NCI-H1417 treated with DMSO at 0.1 percent for 48 hours (cell line): ENCODE measurements around the gene APOL1.
"Not testable (repeated sequence)": the region's sequence is repeated elsewhere in the genome, so short reads cannot be mapped to it uniquely, and the experiment has no call there.

Source experiments
- DNase-seq: peaks from one replicate; lab custom pipeline; 2025; lab: John Stamatoyannopoulos, UW

Gene APOL1

GRCh38 chr22:36252754-36253522, at the start of gene APOL1:
TSS of gene APOL1 (plus strand) at chr22:36253133. CDS start at chr22:36254956, 1,823 bp downstream.
- no peak for DNase-seq

DNA sequence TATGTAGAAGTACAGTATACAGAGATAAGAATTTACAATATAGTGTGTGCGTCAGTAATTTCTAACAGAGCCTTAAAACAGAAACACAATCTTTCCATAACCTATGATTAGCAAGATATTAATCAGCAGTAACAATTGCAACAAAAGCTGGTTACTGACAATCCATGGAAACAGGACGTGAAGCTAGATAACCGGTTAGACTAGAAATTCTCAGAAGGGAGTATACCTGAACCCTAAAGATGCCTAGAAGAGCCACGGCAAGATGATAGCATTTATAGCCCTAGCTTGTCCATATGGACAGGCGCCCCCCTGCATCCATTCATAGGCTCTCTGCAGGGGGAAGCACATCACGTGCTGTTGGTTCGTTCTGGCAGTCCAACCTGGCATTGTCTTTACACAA, 49.5 kb upstream of the APOL1 start:
- DNase-seq = not testable (repeated sequence)

DNA sequence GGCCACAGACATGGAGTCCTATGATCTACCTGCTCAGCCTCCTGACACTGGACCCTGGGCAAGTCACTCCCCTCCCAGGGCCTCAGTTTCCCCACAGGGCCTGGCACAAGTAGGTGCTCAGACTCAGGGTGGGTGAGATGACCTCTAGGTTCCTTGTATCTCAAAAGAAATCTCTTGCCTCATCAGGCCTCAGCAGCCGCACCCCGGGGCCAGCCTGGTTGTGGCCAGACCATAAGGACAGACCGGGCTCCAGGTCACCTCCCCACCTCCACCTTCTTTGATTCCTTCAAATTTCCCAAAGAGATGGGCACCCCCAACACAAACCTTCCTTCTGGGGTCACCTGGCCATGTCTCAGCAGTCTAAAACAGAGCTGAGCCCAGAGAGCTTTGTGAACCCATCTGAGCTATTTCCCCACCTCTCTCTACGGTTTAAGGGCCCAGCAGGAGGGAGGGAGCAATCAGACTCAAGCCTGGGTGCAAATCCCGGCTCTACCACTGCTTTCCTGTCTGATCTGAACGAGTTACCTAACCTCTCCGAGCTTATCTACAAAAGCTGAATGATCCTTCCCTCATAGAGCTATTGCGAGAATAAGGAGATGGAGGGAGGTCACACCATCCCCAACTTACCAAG, 48.8 kb upstream of the APOL1 start:
- no peak for DNase-seq

DNA sequence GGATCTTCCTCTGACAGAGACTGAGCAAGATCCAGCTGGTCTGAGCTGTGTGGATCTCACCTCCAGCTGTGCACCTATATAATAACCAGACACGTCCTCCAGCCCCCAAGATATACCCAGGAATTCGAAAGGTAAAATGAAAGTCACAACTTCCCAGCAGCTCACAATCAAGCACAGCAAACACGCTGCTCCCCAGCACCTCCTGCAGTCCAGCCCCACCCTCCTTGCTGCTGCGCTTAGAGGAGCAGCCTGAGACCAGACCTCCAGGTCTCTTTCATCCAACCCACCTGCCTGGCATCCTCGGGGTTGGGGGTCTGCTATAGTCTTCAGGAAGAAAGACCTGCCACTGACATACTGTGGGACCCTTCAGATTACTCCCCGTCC, 48.3 kb upstream of the APOL1 start:
- no peak for DNase-seq

- DNase-seq = not testable (repeated sequence)
Observed at GRCh38 chr22:36205573-36205972, 47.4 kb upstream of the APOL1 start.

- no peak for DNase-seq
Observed at GRCh38 chr22:36206255-36206654, 46.7 kb upstream of the APOL1 start.

DNA sequence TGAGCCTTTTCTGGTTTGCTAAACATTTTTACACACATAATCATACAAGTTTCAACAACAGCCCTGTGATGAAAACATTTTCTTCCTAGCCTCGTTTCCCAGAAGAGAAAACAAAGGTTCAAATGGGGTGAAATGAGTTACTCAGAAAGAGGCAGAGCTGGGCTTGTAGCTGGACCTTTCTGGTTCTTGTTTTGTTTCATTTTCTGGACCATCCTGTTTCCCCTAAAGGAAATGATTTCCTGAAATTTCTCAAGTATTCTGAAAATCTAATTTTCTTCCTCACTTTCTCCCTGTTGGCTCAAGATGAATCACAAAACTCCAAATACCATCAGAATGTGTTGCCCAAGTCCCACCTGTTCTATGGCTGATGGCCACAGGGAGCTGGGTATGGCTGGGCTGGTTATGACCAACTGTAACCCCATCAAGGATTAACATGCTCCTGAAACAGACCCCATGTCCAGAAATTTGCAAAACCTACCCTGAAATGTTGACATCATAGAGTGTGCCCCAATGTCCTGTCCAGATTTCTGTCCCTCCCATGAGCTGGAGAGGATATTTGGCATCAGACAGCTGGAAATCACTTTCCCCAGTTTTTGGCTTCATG, 44.7 kb upstream of the APOL1 start:
- DNase-seq = no peak

DNA sequence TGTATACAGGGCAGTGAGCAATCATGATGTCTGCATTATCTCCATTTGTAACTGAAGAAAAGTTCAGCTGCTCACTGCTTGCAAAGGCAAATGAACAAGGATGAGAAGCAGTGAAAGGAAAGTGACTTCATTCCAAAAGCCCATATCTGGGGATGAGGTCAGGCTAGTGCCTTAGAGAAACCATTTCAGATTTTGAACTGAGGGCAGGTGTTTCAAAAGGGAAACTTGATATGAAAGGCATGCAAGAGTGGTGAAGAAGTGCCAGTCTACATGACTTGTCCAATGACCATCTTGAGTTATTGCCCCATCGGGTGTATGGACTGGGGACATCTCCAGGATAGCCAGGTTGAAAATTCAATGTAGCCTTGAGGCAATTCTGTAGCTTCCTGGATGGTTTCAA, 44.0 kb upstream of the APOL1 start:
- no peak for DNase-seq

DNA sequence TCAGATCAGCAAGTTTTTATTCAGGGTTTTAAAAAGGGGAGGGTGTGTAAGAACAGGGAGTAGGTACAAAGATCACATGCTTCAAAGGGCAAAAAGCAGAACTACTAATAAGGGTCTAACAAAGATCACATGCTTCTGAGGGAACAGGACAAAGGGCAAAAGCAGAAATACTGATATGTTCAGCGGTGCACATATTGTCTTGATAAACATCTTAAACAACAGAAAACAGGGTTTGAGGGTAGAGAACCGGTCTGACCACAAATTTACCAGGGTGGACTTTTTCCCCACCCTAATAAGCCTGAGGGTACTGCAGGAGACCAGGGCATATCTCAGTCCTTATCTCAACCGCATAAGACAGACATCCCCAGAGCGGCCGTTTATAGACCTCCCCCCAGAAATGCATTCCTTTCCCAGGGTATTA, 43.4 kb upstream of the APOL1 start:
- DNase-seq = not testable (repeated sequence)

- DNase-seq = no peak
Observed at GRCh38 chr22:36210224-36210623, 42.7 kb upstream of the APOL1 start.

GRCh38 chr22:36211237-36211861, 41.6 kb upstream of the APOL1 start:
- DNase-seq = no peak

GRCh38 chr22:36212901-36213300, 40.0 kb upstream of the APOL1 start:
- no peak for DNase-seq

GRCh38 chr22:36213586-36213985, 39.3 kb upstream of the APOL1 start:
- no peak for DNase-seq

GRCh38 chr22:36215981-36216380, 37.0 kb upstream of the APOL1 start:
- no peak for DNase-seq

DNA sequence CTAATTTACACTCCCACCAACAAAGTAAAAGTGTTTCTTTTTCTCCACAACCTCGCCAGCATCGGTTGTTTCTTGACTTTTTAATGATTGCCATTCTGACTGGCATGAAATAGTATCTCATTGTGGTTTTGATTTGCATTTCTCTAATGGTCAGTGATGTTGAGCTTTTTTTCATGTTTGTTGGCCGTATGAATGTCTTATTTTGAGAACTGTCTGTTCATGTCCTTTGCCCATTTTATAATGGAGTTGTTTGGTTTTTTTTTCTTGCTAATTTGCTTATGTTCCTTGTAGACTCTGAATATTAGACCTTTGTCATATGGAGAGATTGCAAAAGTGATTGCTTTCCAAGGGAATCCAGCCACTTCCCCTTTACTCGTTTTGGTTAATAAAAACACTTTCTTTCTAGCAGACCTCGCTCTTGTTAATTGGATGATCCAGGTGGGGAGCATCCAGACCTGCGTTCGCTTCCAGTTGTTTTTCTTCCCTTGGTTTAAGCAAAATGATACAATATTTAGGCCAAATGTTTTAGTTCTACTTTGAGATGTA, 34.2 kb upstream of the APOL1 start:
- no peak for DNase-seq

DNA sequence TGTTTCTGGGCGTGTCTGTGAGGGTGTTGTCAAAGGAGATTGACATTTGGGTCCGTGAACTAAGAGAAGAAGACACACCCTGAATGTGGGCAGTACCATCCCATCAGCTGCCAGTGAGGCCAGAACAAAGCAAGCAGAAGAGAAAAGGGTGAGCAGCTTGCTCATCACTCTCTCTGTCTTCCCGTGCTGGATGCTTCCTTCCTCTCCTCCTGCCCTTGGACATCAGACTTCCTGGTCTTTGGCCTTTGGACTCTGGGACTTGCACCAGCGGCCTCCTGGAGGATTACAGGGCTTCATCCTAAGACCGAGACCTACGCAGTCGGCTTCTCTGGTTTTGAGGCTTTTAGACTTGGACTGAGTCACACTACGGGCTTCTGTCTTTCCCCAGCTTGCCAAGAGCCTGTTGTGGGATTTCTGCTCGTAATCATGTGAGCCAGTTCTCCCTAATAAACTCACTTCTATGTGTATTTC, 32.4 kb upstream of the APOL1 start:
- no peak for DNase-seq

DNA sequence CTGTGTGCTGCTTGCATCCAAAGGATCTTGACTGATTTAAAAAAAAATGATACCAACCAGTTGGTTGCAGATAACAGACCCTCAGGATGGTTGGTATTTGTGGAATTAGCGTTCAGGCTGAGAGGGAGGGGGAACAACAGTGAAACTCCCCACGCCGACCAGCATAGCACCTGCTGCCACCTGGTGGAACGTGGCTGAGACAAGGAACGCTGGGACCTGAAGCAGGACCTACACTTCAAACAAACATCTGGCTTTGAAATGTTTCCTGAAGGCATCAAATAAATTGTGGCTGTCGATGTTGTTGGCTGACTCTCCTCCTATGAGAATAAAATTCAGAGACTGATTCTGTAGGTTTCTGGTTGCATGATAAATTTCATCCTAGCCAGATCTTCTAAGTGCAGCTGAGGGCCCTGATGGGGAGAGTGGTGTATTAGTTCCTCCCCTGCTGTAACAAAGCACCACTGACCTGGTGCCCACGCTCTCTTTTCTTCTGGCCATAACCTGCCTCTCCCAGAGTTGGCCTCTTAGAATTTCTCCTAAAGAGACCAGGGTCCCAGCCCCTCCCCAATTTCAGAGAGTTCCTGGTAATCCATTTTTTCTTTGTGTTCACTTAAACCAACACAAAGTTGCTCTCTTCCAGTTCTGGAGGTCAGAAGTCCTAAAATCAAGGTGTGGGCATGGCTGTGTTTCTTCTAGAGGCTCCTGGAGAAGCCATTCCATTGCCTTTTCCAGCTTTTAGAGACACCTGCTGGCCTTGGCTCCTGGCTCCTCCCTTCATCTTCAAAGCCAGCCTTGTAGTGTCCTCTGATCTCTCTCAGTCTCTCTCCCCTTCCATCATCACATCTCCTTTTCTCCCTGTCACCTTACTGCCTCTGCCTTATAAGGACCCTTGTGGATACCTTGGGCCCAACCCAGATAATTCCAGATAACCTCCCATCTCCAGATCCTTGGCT, 30.9 kb upstream of the APOL1 start:
- DNase-seq = no peak

GRCh38 chr22:36222887-36223450, 30.0 kb upstream of the APOL1 start:
- no peak for DNase-seq

GRCh38 chr22:36223504-36223903, 29.4 kb upstream of the APOL1 start:
- no peak for DNase-seq

DNA sequence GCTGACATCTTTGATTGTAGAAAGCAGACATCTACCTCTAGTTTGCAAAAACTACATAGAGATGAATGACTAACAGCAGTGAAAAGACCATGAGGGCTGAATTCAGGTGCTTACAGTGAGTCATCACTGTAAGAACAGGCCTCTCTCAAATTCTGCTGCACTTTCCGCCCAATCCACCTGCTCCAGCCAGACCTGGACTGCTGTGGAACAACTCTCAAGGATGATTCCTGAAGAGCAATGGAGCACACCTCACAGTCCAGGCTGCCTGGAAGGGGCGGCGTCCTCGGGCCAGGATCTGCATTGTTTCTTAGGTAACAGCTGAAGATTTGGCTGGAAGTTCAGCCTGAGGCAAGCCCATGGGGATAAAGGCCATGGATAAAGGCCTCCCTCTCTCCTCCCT, 28.7 kb upstream of the APOL1 start:
- DNase-seq = no peak
